Activated T-helper 17 cell treated with anti-CD3 and anti-CD28 coated beads, Interleukin-2, amount 50 U/mL, for 72 hours (primary cell): ENCODE results near the gene WDR74. TPM values are rescaled to one million over a fixed set of nuclear protein-coding genes. Genes with fewer than 3 reads are reported as not detected.
"Not testable (repeated sequence)": the region's sequence is repeated elsewhere in the genome, so short reads cannot be mapped to it uniquely, and the experiment has no call there.

Source experiments
- ATAC-seq: fragments of 150-1000 bp; cut with Tn5 transposase; replicated peaks from 2 replicates; pipeline ENCODE4 v1.10.0; 2021; ENCODE audit warnings: mild to moderate bottlenecking, moderate library complexity
- H3K27ac Mint-ChIP-seq: one replicate; pipeline ENCODE4 v1.8.0; 2022; ENCODE audit warnings: mixed read lengths
- H3K27me3 Mint-ChIP-seq: one replicate; pipeline ENCODE4 v1.8.0; 2022; ENCODE audit warnings: mixed read lengths
- H3K36me3 Mint-ChIP-seq: one replicate; pipeline ENCODE4 v1.8.0; 2022; ENCODE audit warnings: low read depth, mild to moderate bottlenecking, mixed read lengths
- H3K4me1 Mint-ChIP-seq: one replicate; pipeline ENCODE4 v1.8.0; 2022; ENCODE audit warnings: mixed read lengths
- H3K4me3 Mint-ChIP-seq: one replicate; pipeline ENCODE4 v1.8.0; 2022; ENCODE audit warnings: mild to moderate bottlenecking, mixed read lengths
- H3K9me3 Mint-ChIP-seq: one replicate; pipeline ENCODE4 v1.8.0; 2022; ENCODE audit warnings: mixed read lengths
- total RNA-seq, 2 donors: library from RNA; stranded (reverse); gene quantifications; one replicate each; pipeline ENCODE4 v1.2.3, GENCODE V29; 2022

The WDR74 gene
- total RNA-seq, 2 donors from 2014 or later, result 70.3 to 104 TPM

GRCh38 chr11:62875698-62876478, 36.5 kb upstream of the WDR74 start:
- no peak for ATAC-seq
- H3K36me3 Mint-ChIP-seq, result peaks cover 39% of the 10 kb centered on the region
- H3K4me1 Mint-ChIP-seq, result peaks cover 6% of the 10 kb centered on the region
- no peaks in the 10 kb centered on the region for H3K9me3 Mint-ChIP-seq
- H3K27ac Mint-ChIP-seq, result no peak overlapping the region
- no peaks in the 10 kb centered on the region for H3K27me3 Mint-ChIP-seq
- no peak overlapping the region for H3K4me3 Mint-ChIP-seq

GRCh38 chr11:62874851-62875250, 35.5 kb upstream of the WDR74 start:
- no peaks in the 10 kb centered on the region for H3K9me3 Mint-ChIP-seq
- peaks cover 6% of the 10 kb centered on the region for H3K4me1 Mint-ChIP-seq
- peaks cover 29% of the 10 kb centered on the region for H3K36me3 Mint-ChIP-seq
- no peaks in the 10 kb centered on the region for H3K27me3 Mint-ChIP-seq
- ATAC-seq, result no peak
- H3K4me3 Mint-ChIP-seq, result no peak overlapping the region
- no peak overlapping the region for H3K27ac Mint-ChIP-seq

GRCh38 chr11:62865635-62866034, 26.2 kb upstream of the WDR74 start:
- Mint-ChIP-seq H3K9me3 (no peaks in the 10 kb centered on the region), H3K4me3 (no peak overlapping the region), H3K27me3 (no peaks in the 10 kb centered on the region), H3K4me1 (peaks cover 5% of the 10 kb centered on the region), H3K36me3 (no peaks in the 10 kb centered on the region), H3K27ac (no peak overlapping the region)
- no peak for ATAC-seq

- Mint-ChIP-seq H3K9me3 (no peaks in the 10 kb centered on the region), H3K4me3 (no peak overlapping the region), H3K4me1 (peaks cover 5% of the 10 kb centered on the region), H3K36me3 (no peaks in the 10 kb centered on the region), H3K27ac (no peak overlapping the region), H3K27me3 (no peaks in the 10 kb centered on the region)
- no peak for ATAC-seq
Observed at GRCh38 chr11:62863687-62864335, 24.4 kb upstream of the WDR74 start.

GRCh38 chr11:62861564-62862192, 22.3 kb upstream of the WDR74 start:
- H3K27ac Mint-ChIP-seq, ATAC-seq, H3K36me3 Mint-ChIP-seq, H3K27me3 Mint-ChIP-seq, H3K9me3 Mint-ChIP-seq, H3K4me3 Mint-ChIP-seq: not testable (repeated sequence)
- H3K4me1 Mint-ChIP-seq, result peaks cover 11% of the 10 kb centered on the region

GRCh38 chr11:62860835-62861563, 21.6 kb upstream of the WDR74 start:
- Mint-ChIP-seq H3K27me3 (no peaks in the 10 kb centered on the region), H3K4me3 (no peak overlapping the region), H3K36me3 (peaks cover 15% of the 10 kb centered on the region), H3K27ac (no peak overlapping the region), H3K4me1 (peaks cover 11% of the 10 kb centered on the region), H3K9me3 (no peaks in the 10 kb centered on the region)
- peak; percentile 30 for ATAC-seq

- peaks cover 11% of the 10 kb centered on the region for H3K4me1 Mint-ChIP-seq
- not testable (repeated sequence) for H3K9me3 Mint-ChIP-seq, H3K27me3 Mint-ChIP-seq, H3K27ac Mint-ChIP-seq, H3K4me3 Mint-ChIP-seq, ATAC-seq
- peaks cover 33% of the 10 kb centered on the region for H3K36me3 Mint-ChIP-seq
Observed at GRCh38 chr11:62859281-62859703, 19.9 kb upstream of the WDR74 start.

- peaks cover 43% of the 10 kb centered on the region for H3K36me3 Mint-ChIP-seq
Observed at GRCh38 chr11:62858201-62858600, 18.8 kb upstream of the WDR74 start.

GRCh38 chr11:62857541-62857982, 18.2 kb upstream of the WDR74 start:
- H3K4me1 Mint-ChIP-seq, result peaks cover 22% of the 10 kb centered on the region
- H3K27ac Mint-ChIP-seq, result peak overlapping the region; percentile 96

More at GRCh38 chr11:62858201-62858600, 18.8 kb upstream of the WDR74 start:
- H3K27me3 Mint-ChIP-seq, result no peaks in the 10 kb centered on the region
- no peak for ATAC-seq
- no peaks in the 10 kb centered on the region for H3K9me3 Mint-ChIP-seq
- H3K4me3 Mint-ChIP-seq, result peak overlapping the region; percentile 98
- peak overlapping the region; percentile 96 for H3K27ac Mint-ChIP-seq
- peaks cover 20% of the 10 kb centered on the region for H3K4me1 Mint-ChIP-seq

GRCh38 chr11:62856333-62856895, 17.0 kb upstream of the WDR74 start:
- Mint-ChIP-seq H3K27ac (peak overlapping the region; percentile 96), H3K9me3 (no peaks in the 10 kb centered on the region), H3K4me1 (peaks cover 28% of the 10 kb centered on the region), H3K27me3 (no peaks in the 10 kb centered on the region), H3K36me3 (peaks cover 61% of the 10 kb centered on the region), H3K4me3 (peak overlapping the region; percentile 98)
- ATAC-seq, result no peak

More at GRCh38 chr11:62857541-62857982, 18.2 kb upstream of the WDR74 start:
- Mint-ChIP-seq H3K27me3 (no peaks in the 10 kb centered on the region), H3K4me3 (peak overlapping the region; percentile 98), H3K9me3 (no peaks in the 10 kb centered on the region), H3K36me3 (peaks cover 50% of the 10 kb centered on the region)
- no peak for ATAC-seq

- ATAC-seq, result peak; percentile 79
- H3K27me3 Mint-ChIP-seq, result no peaks in the 10 kb centered on the region
- peaks cover 68% of the 10 kb centered on the region for H3K36me3 Mint-ChIP-seq
- H3K4me1 Mint-ChIP-seq, result peaks cover 28% of the 10 kb centered on the region
- H3K27ac Mint-ChIP-seq, result peak overlapping the region; percentile 96
- no peaks in the 10 kb centered on the region for H3K9me3 Mint-ChIP-seq
- peak overlapping the region; percentile 98 for H3K4me3 Mint-ChIP-seq
Observed at GRCh38 chr11:62855571-62856332, 16.4 kb upstream of the WDR74 start.

- no peak for ATAC-seq
- peak overlapping the region; percentile 96 for H3K27ac Mint-ChIP-seq
- H3K36me3 Mint-ChIP-seq, result peaks cover 75% of the 10 kb centered on the region
- no peaks in the 10 kb centered on the region for H3K27me3 Mint-ChIP-seq
- no peaks in the 10 kb centered on the region for H3K9me3 Mint-ChIP-seq
- peak overlapping the region; percentile 98 for H3K4me3 Mint-ChIP-seq
- peaks cover 28% of the 10 kb centered on the region for H3K4me1 Mint-ChIP-seq
Observed at GRCh38 chr11:62854825-62855570, 15.6 kb upstream of the WDR74 start.
